ENCODE measurements around the gene CCL20.

Gene CCL20

GRCh38 chr2:227804975-227805374, 8.7 kb upstream of the CCL20 start:
- no peak for DNase-seq

- DNase-seq: no peak
These were observed 8.1 kb upstream of the CCL20 start for GRCh38 chr2:227805578-227805977.

GRCh38 chr2:227808936-227809335, 4.7 kb upstream of the CCL20 start:
- no peak for DNase-seq

GRCh38 chr2:227812001-227812400, 1.6 kb upstream of the CCL20 start:
- DNase-seq: no peak

- DNase-seq: no peak
These were observed 447 bp upstream of the CCL20 start for GRCh38 chr2:227813229-227813561.

- DNase-seq: no peak
These were observed 1.4 kb downstream of the CCL20 start for GRCh38 chr2:227815066-227815465.

- no peak for DNase-seq
These were observed 3.1 kb downstream of the CCL20 start for GRCh38 chr2:227816507-227817294.

GRCh38 chr2:227817336-227817735, 3.7 kb downstream of the CCL20 start:
- DNase-seq: no peak

GRCh38 chr2:227817850-227818674, 4.4 kb downstream of the CCL20 start:
- peak; percentile 1 for DNase-seq

GRCh38 chr2:227818675-227819397, 5.2 kb downstream of the CCL20 start:
- no peak for DNase-seq

GRCh38 chr2:227819398-227819697, 5.7 kb downstream of the CCL20 start:
- DNase-seq: no peak

- DNase-seq: no peak
These were observed 7.7 kb downstream of the CCL20 start for GRCh38 chr2:227821043-227821942.

- no peak for DNase-seq
These were observed 8.9 kb downstream of the CCL20 start for GRCh38 chr2:227822416-227823003.

- no peak for DNase-seq
These were observed 10.3 kb downstream of the CCL20 start for GRCh38 chr2:227823922-227824321.

GRCh38 chr2:227824711-227825110, 11.1 kb downstream of the CCL20 start:
- DNase-seq: no peak

- no peak for DNase-seq
These were observed 12.4 kb downstream of the CCL20 start for GRCh38 chr2:227826019-227826521.

GRCh38 chr2:227826563-227826962, 12.9 kb downstream of the CCL20 start:
- DNase-seq: no peak

GRCh38 chr2:227827143-227827542, 13.5 kb downstream of the CCL20 start:
- no peak for DNase-seq

- DNase-seq: no peak
These were observed 14.9 kb downstream of the CCL20 start for GRCh38 chr2:227828477-227828912.

- DNase-seq: no peak
These were observed 15.7 kb downstream of the CCL20 start for GRCh38 chr2:227829337-227829736.

- no peak for DNase-seq
These were observed 20.8 kb downstream of the CCL20 start for GRCh38 chr2:227834423-227834822.
